Measurements from ENCODE around the gene RASAL2. TPM values are rescaled to one million over a fixed set of nuclear protein-coding genes. Genes with fewer than 3 reads are reported as not detected.
A peak's percentile ranks its signal among the peaks of the same experiment; 100 is the strongest.

RASAL2 gene
- total and polyA plus RNA-seq, 9 of the 15 experiments (the other 6 are each of a cell fraction or from before 2014, with no cell fraction given): 0.13 to 1.0 (median 0.62) TPM

DNA sequence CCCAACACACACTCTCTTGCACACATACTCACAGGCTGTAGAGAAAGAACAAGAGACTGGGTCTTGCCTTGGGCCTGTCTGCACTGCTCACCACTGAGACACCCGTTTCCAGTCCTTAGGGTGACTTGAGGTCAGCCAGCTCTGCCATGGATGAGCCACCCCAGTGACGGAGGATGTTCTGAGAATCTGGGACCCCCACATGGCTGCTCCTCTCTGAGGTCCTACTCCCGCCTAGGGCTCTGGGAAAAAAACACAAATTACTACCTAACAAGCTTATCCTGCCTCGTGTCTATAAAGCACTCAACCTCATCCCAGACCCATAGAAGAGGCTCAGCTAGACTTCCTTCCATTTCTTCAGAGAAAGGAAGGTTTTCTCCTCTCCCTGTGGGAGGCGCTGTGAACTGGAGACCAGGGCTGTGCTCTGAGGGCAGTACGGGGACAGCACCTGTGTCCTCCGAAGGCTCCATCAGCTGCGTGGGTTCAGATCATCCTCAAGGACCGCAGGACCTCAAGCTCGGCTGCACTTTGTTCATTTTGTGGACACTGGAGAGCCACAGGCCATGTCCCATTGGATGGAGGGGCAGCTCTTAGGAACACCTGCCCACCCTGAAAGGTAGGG, 407.1 kb downstream of the RASAL2 start:
- TF ChIP-seq, protein P1, sequence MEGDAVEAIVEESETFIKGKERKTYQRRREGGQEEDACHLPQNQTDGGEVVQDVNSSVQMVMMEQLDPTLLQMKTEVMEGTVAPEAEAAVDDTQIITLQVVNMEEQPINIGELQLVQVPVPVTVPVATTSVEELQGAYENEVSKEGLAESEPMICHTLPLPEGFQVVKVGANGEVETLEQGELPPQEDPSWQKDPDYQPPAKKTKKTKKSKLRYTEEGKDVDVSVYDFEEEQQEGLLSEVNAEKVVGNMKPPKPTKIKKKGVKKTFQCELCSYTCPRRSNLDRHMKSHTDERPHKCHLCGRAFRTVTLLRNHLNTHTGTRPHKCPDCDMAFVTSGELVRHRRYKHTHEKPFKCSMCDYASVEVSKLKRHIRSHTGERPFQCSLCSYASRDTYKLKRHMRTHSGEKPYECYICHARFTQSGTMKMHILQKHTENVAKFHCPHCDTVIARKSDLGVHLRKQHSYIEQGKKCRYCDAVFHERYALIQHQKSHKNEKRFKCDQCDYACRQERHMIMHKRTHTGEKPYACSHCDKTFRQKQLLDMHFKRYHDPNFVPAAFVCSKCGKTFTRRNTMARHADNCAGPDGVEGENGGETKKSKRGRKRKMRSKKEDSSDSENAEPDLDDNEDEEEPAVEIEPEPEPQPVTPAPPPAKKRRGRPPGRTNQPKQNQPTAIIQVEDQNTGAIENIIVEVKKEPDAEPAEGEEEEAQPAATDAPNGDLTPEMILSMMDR (IDR thresholded peaks at IDR 0.05 in 2 of 3, conservative IDR thresholded peaks at IDR 0.05 in 1 of 3; ENCODE audit: insufficient read depth in 2 of 3, low read depth in 1 of 3, low read length in 3 of 3): peak in 2 of 3 experiments; percentile 30 to 35; a peak in 3 of 6 replicates
- TF ChIP-seq NONO (IDR thresholded peaks at IDR 0.05; ENCODE audit: low read depth in 2 of 2, low read length in 1 of 2): no peak
- no TSS peak for BruUV-seq (replicated peaks)
- ChIA-PET CTCF (ENCODE audit: low intra/inter-chr PET ratio) (interaction anchor here (1.3 kb wide), 1 partner anchor 191 kb away, joined by 5 read pairs; no protein-coding TSS in a partner anchor), POLR2A (no interaction called here)
- peaks cover 27 to 69% of the 10 kb centered on the region in 2 experiments for H3K27me3 ChIP-seq (ENCODE audit: control insufficient read depth in 2 of 2, insufficient read depth in 2 of 2, low read length in 2 of 2)
- ATAC-seq (peak; percentile 64), DNase-seq (ENCODE audit: extremely low read depth in 1 of 4, low spot score in 3 of 4) (no peak), FAIRE-seq (no peak)
- intact Hi-C loops (cut with micrococcal nuclease) (loop anchor here (2.0 kb wide), 1 partner anchor 190 kb away; no protein-coding TSS in a partner anchor), in situ Hi-C loops (cut with MboI) (no loop called here)
- H3K9me3 ChIP-seq (replicated peaks; ENCODE audit: control insufficient read depth, insufficient read depth, low read depth, low read length): no peaks in the 10 kb centered on the region
- peaks cover 3% of the 10 kb centered on the region for H3K9me1 ChIP-seq (ENCODE audit: control insufficient read depth, insufficient read depth, low read length)
- no peaks in the 10 kb centered on the region; the same call in 1 of the 2 replicates for H4K20me1 ChIP-seq (replicated peaks; ENCODE audit: control insufficient read depth, insufficient read depth, low read length)
- no peak overlapping the region for H3K9ac ChIP-seq (ENCODE audit: insufficient read depth in 1 of 2, low read depth in 2 of 2, low read length in 2 of 2)
- peaks cover 0 to under 1% of the 10 kb centered on the region in 2 experiments; a peak in 1 of 5 replicates for H3K4me1 ChIP-seq (replicated peaks in 1 of 2; ENCODE audit: control insufficient read depth in 2 of 2, insufficient read depth in 2 of 2, low read length in 2 of 2)
- no peak overlapping the region for H3K4me3 ChIP-seq
- no peaks in the 10 kb centered on the region for H3K79me2 ChIP-seq (ENCODE audit: control insufficient read depth, insufficient read depth, low read length)
- no peak overlapping the region for H3K4me2 ChIP-seq (ENCODE audit: insufficient read depth, low read length)
- H2AFZ ChIP-seq (ENCODE audit: low read depth, low read length): no peak overlapping the region
- no peak overlapping the region for H3K27ac ChIP-seq (ENCODE audit: extremely low read depth, low read depth, low read length)
- no peaks in the 10 kb centered on the region for H3K36me3 ChIP-seq (ENCODE audit: control insufficient read depth, insufficient read depth, low read length)
- 0% methylated on average over 10 of the region's 10 CpGs for WGBS (ENCODE audit: insufficient coverage, low coverage, missing lambda C conversion rate)

Data from K562 (cell line).